Measurements from ENCODE around the gene DNAI7.
A peak's percentile ranks its signal among the peaks of the same experiment; 100 is the strongest.

Gene DNAI7

GRCh38 chr12:25130741-25131188, 64.2 kb downstream of the DNAI7 start:
- no peaks in the 10 kb centered on the region for H3K36me3 Mint-ChIP-seq (ENCODE audit: low read depth)
- no peak overlapping the region for H3K27ac Mint-ChIP-seq
- no peaks in the 10 kb centered on the region for H3K27me3 Mint-ChIP-seq
- no peaks in the 10 kb centered on the region for H3K4me1 Mint-ChIP-seq (ENCODE audit: low read depth)
- no peaks in the 10 kb centered on the region for H3K9me3 Mint-ChIP-seq
- no peak overlapping the region for H3K4me3 Mint-ChIP-seq

- Mint-ChIP-seq H3K4me3 (no peak overlapping the region), H3K36me3 (ENCODE audit: low read depth) (no peaks in the 10 kb centered on the region), H3K27ac (no peak overlapping the region), H3K27me3 (no peaks in the 10 kb centered on the region), H3K4me1 (ENCODE audit: low read depth) (peaks cover 1% of the 10 kb centered on the region), H3K9me3 (no peaks in the 10 kb centered on the region)
Observed at GRCh38 chr12:25126746-25127145, 68.2 kb downstream of the DNAI7 start.

- Mint-ChIP-seq H3K4me3 (no peak overlapping the region), H3K9me3 (no peaks in the 10 kb centered on the region), H3K4me1 (ENCODE audit: low read depth) (peaks cover 3% of the 10 kb centered on the region), H3K27ac (no peak overlapping the region), H3K27me3 (no peaks in the 10 kb centered on the region), H3K36me3 (ENCODE audit: low read depth) (no peaks in the 10 kb centered on the region)
Observed at GRCh38 chr12:25126101-25126500, 68.9 kb downstream of the DNAI7 start.

DNA sequence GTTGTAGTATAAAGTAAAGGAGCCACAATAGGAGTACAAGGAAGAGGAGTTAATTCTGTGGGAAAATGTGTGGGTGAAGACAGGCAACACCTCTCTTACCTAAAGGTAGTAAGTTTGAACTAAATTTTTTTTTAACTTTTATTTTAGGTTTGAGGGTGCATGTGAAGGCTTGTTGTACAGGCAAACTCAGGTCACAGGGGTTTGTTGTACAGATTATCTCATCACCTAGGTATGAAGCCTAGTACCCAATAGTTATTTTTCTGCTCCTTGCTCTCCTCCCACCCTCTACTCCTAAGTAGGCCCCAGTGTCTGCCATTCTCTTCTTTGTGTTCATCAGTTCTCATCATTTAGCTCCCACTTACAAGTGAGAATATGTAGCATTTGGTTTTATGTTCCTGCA, 70.5 kb downstream of the DNAI7 start:
- Mint-ChIP-seq H3K4me3 (no peak overlapping the region), H3K27ac (no peak overlapping the region), H3K27me3 (no peaks in the 10 kb centered on the region), H3K4me1 (ENCODE audit: low read depth) (peaks cover 3% of the 10 kb centered on the region), H3K9me3 (no peaks in the 10 kb centered on the region), H3K36me3 (ENCODE audit: low read depth) (no peaks in the 10 kb centered on the region)

- Mint-ChIP-seq H3K27me3 (no peaks in the 10 kb centered on the region), H3K36me3 (ENCODE audit: low read depth) (no peaks in the 10 kb centered on the region), H3K9me3 (no peaks in the 10 kb centered on the region), H3K4me3 (no peak overlapping the region), H3K27ac (no peak overlapping the region), H3K4me1 (ENCODE audit: low read depth) (peaks cover 3% of the 10 kb centered on the region)
Observed at GRCh38 chr12:25123126-25123525, 71.8 kb downstream of the DNAI7 start.

DNA sequence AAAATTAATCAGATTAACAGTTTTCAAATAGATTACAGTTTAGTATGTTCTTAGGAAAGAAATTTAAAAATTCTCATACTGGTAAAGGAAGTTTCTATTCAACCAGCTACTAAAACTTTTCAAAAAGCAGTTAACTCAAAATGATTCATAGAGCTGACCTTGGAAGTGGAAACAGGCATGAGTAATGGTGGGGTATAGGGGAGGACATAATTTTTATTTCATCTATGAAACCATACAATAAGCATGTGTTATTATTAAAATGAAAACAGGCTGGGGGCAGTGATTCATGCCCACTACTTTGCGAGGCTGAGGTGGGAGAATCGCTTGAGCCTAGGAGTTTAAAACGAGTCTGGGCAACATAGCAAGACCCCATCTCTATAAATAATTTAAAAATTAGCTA, 73.0 kb downstream of the DNAI7 start:
- no peaks in the 10 kb centered on the region for H3K27me3 Mint-ChIP-seq
- H3K4me1 Mint-ChIP-seq (ENCODE audit: low read depth), result peaks cover 3% of the 10 kb centered on the region
- H3K27ac Mint-ChIP-seq, result no peak overlapping the region
- no peaks in the 10 kb centered on the region for H3K36me3 Mint-ChIP-seq (ENCODE audit: low read depth)
- H3K4me3 Mint-ChIP-seq, result no peak overlapping the region
- no peaks in the 10 kb centered on the region for H3K9me3 Mint-ChIP-seq

- H3K36me3 Mint-ChIP-seq (ENCODE audit: low read depth), result no peaks in the 10 kb centered on the region
- H3K27me3 Mint-ChIP-seq, result no peaks in the 10 kb centered on the region
- H3K4me1 Mint-ChIP-seq (ENCODE audit: low read depth), result peaks cover 3% of the 10 kb centered on the region
- H3K9me3 Mint-ChIP-seq, result no peaks in the 10 kb centered on the region
- no peak overlapping the region for H3K4me3 Mint-ChIP-seq
- H3K27ac Mint-ChIP-seq, result no peak overlapping the region
Observed at GRCh38 chr12:25121110-25121509, 73.8 kb downstream of the DNAI7 start.

DNA sequence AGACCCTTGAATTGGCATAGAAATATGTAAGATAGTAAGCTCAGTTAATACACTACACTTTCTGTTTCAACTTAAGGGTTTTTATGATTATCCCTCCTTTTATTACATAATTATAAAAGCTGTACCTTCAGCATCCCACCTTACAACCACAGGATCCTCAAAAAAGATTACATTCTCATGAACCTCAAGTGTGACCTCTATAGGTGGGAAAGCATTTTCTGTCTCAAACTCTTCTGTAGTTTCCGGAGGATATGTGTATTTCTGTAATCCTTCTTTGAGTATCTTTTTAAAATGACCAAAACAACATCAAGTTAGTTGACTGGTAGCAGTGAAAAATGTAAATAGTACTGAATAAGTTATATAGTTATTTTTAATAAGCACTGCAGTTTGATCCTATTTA, 75.9 kb downstream of the DNAI7 start:
- Mint-ChIP-seq H3K36me3 (ENCODE audit: low read depth) (no peaks in the 10 kb centered on the region), H3K9me3 (no peaks in the 10 kb centered on the region), H3K4me3 (no peak overlapping the region), H3K4me1 (ENCODE audit: low read depth) (peaks cover 3% of the 10 kb centered on the region), H3K27ac (no peak overlapping the region), H3K27me3 (no peaks in the 10 kb centered on the region)

GRCh38 chr12:25115677-25116076, 79.3 kb downstream of the DNAI7 start:
- H3K27me3 Mint-ChIP-seq, result no peaks in the 10 kb centered on the region
- H3K27ac Mint-ChIP-seq, result no peak overlapping the region
- no peak overlapping the region for H3K4me3 Mint-ChIP-seq
- H3K9me3 Mint-ChIP-seq, result no peaks in the 10 kb centered on the region
- no peaks in the 10 kb centered on the region for H3K36me3 Mint-ChIP-seq (ENCODE audit: low read depth)
- H3K4me1 Mint-ChIP-seq (ENCODE audit: low read depth), result no peaks in the 10 kb centered on the region

GRCh38 chr12:25113651-25114050, 81.3 kb downstream of the DNAI7 start:
- peaks cover 14% of the 10 kb centered on the region for H3K36me3 Mint-ChIP-seq (ENCODE audit: low read depth)
- H3K9me3 Mint-ChIP-seq, result peaks cover 4% of the 10 kb centered on the region
- no peak overlapping the region for H3K4me3 Mint-ChIP-seq
- no peaks in the 10 kb centered on the region for H3K27me3 Mint-ChIP-seq
- H3K4me1 Mint-ChIP-seq (ENCODE audit: low read depth), result no peaks in the 10 kb centered on the region
- no peak overlapping the region for H3K27ac Mint-ChIP-seq

- Mint-ChIP-seq H3K9me3 (peaks cover 4% of the 10 kb centered on the region), H3K4me1 (ENCODE audit: low read depth) (peaks cover 4% of the 10 kb centered on the region), H3K36me3 (ENCODE audit: low read depth) (peaks cover 25% of the 10 kb centered on the region), H3K27me3 (no peaks in the 10 kb centered on the region), H3K4me3 (no peak overlapping the region), H3K27ac (no peak overlapping the region)
Observed at GRCh38 chr12:25110260-25110659, 84.7 kb downstream of the DNAI7 start.

DNA sequence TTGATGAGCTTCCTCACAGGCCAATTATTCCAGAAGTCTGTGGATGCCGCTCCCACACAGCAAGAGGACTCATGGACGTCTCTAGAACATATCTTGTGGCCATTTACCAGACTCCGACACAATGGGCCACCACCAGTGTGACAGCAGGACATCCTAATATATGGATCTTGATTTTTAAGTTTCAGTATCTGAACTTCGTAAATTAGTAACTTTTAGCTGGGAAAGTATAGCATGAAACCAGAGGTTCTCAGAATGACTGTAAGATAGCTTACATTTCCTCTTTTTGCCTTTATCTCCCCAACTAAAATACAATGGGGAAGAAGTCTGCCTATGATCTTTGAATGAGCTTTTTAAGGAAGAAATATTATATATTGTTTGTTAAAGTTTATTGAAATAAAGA, 87.0 kb downstream of the DNAI7 start:
- Mint-ChIP-seq H3K27me3 (no peaks in the 10 kb centered on the region), H3K4me1 (ENCODE audit: low read depth) (peaks cover 4% of the 10 kb centered on the region), H3K4me3 (no peak overlapping the region), H3K27ac (peak overlapping the region; percentile 16), H3K9me3 (peaks cover 4% of the 10 kb centered on the region), H3K36me3 (ENCODE audit: low read depth) (peaks cover 31% of the 10 kb centered on the region)

DNA sequence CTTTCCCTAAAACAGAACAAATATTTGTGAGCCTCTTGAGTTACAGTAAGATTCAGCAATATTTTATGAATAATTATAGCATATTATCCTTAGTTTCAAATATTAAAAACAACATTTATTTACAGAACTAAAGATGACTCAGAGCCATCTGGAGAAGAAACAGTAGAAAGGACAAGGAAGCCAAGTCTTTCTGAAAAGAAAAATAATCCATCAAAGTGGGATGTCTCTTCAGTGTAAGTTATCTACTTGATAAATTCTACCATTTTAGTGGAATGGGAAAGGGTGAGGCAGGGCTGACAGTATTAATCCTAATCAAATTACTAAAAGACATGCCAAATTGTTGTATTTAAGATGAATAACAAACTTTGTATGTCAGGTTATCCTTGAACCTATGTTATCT, 88.1 kb downstream of the DNAI7 start:
- no peak overlapping the region for H3K27ac Mint-ChIP-seq
- no peaks in the 10 kb centered on the region for H3K27me3 Mint-ChIP-seq
- H3K36me3 Mint-ChIP-seq (ENCODE audit: low read depth), result peaks cover 41% of the 10 kb centered on the region
- H3K9me3 Mint-ChIP-seq, result peaks cover 4% of the 10 kb centered on the region
- peaks cover 4% of the 10 kb centered on the region for H3K4me1 Mint-ChIP-seq (ENCODE audit: low read depth)
- no peak overlapping the region for H3K4me3 Mint-ChIP-seq

DNA sequence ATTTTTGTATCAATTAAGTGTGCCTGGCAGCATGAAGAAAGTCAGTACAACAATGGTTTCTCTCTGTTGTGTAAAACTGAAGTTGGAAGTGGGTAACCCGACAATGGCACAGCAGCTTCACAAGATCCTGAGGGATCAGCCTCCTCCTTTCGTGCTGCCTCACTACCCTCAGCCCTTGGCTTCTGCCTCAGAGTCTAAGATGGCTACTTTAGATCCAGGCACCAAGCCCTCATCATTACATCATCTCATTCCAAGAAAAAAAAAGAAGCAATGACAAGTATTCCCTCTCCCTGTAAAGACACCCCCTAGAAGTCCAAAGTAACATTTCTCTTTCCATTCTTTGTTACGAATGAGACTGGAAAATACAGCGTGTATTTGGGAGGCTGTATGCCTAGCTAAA, 92.6 kb downstream of the DNAI7 start:
- Mint-ChIP-seq H3K4me3 (no peak overlapping the region), H3K27me3 (no peaks in the 10 kb centered on the region), H3K27ac (peak overlapping the region; percentile 31), H3K36me3 (ENCODE audit: low read depth) (peaks cover 32% of the 10 kb centered on the region), H3K4me1 (ENCODE audit: low read depth) (peaks cover 12% of the 10 kb centered on the region), H3K9me3 (no peaks in the 10 kb centered on the region)

DNA sequence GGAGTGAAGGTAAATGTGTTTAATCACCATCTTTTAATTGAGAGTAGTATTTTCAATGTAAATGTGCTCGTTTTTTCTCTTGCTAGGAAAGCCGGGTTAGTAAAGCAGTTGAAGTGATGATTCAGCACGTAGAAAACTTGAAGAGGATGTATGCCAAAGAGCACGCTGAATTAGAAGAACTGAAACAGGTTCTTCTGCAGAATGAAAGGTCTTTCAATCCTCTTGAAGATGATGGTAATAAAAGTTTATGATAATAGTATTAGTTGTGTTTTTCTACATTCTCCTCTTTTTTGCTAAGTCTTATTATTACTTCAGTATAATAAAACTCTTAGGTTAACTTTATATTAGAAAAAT, 93.9 kb downstream of the DNAI7 start:
- no peak overlapping the region for H3K4me3 Mint-ChIP-seq
- peak overlapping the region; percentile 29 for H3K27ac Mint-ChIP-seq
- H3K27me3 Mint-ChIP-seq, result no peaks in the 10 kb centered on the region
- peaks cover 12% of the 10 kb centered on the region for H3K4me1 Mint-ChIP-seq (ENCODE audit: low read depth)
- H3K36me3 Mint-ChIP-seq (ENCODE audit: low read depth), result peaks cover 37% of the 10 kb centered on the region
- no peaks in the 10 kb centered on the region for H3K9me3 Mint-ChIP-seq

DNA sequence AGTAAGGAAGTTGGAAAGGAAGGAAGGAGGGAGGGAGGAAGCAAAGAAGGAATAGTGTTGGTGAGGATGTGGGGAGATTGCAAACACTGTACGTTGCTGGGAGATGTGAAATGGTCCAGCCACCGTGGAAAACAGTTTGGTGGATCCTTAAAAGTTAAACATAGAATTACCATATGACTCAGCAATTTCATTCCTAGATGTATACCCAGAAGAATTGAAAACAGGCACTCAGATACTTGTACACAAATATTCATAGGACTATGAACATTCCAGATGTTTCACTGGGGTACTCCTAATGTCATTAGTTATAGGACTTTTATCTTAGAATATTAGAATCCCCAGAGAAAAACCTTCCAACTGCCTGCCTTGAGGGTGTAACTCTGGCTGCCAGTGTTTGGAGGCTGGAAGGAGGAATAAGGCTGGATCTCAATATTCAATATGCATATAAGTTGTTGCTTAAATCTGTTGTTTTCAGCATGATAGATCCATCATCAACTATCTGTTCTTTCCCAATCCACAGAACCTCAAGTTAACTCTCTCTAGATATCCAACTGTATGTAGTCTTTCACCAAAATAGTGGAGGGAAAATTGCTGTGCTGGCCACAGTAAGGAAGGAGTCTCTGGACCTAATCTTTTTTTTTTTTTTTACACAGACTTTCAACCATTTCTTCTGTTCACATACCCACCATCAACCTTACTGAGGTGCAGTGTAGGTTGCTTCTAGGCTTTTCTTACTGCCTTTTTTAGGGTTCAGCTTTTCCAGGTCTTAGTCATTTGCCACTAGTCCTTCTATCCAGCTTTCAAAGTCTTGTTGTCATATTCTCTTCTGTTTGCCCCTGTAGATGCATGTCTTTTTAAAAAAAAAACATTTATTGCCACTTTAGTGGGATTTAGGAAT, 94.5 kb downstream of the DNAI7 start:
- peak overlapping the region; percentile 29 for H3K27ac Mint-ChIP-seq
- peaks cover 12% of the 10 kb centered on the region for H3K4me1 Mint-ChIP-seq (ENCODE audit: low read depth)
- no peaks in the 10 kb centered on the region for H3K27me3 Mint-ChIP-seq
- H3K9me3 Mint-ChIP-seq, result no peaks in the 10 kb centered on the region
- peaks cover 43% of the 10 kb centered on the region for H3K36me3 Mint-ChIP-seq (ENCODE audit: low read depth)
- no peak overlapping the region for H3K4me3 Mint-ChIP-seq
